HG03139 (cell line): ENCODE measurements around the gene EIF2AK2.

Experiments
- ATAC-seq: cut with Tn5 transposase; IDR thresholded peaks from one replicate; pipeline ENCODE4 v1.9.1; 2021; ENCODE audit not compliant: unreplicated experiment

Gene EIF2AK2

DNA sequence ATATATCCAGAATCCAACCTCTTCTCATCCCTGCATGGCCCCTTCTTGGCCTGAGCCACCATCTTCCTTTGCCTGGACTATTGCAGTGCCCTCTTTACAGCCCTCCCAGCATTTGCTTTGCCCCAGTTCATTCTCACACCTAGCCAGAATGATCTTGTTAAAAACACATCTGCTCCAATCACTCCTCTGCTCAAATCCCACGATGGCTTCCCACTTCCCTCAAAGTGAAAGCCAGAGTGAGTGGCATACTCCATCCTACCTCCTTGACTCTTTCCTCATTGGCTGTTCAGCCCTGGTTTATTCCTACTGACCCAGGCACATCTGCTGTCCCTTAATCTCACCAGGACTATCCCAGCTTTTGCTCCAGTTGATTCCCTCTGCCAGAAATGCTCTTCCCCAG, 17.0 kb upstream of the EIF2AK2 start:
- no peak for ATAC-seq

DNA sequence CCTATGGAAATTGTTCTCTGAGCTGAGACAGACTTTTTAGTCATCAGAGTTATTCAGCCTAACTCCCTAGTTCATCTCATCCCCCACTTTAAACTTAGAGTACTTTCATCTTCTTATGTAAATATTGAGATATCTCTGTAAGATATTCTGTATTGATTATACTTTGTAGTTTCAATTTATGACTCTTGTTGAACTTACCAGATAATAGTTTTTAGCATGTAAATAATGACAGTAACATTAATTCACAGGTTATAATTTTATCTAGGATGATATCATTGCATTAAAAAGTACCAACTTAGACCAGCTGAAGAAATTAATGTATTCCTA, 14.8 kb upstream of the EIF2AK2 start:
- no peak for ATAC-seq

DNA sequence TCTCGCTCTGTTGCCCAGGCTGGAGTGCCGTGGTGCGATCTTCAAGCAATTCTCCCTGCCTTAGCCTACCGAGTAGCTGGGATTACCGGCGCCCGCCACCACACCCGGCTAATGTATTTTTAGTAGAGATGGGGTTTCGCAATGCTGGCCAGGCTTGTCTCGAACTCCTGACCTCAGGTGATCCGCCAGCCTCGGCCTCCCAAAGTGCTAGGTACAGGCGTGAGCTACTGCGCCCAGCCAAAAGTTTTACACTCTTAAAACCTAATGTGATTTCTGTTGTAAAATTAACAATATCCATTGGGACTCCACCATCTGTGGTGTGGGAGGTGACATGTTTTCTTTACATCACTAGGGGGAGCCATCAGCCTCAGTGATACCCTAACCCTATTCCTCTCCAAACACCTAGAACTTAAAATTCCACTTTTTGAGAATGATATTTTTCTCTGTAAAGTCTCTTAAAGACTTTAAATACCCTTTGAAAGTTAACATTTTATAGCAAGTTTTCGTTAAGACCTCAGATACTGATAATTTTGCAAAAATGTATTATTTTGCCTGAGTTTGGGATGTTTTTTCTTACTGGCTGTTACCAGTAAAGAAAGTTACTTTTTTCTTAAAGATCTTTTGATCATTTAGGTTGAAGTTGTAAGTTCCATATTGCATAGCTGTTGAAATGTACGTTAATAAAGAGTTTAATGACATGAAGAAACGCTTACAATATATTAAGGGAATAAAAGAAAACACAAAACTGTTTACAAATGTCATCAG, 11.6 kb upstream of the EIF2AK2 start:
- no peak for ATAC-seq

DNA sequence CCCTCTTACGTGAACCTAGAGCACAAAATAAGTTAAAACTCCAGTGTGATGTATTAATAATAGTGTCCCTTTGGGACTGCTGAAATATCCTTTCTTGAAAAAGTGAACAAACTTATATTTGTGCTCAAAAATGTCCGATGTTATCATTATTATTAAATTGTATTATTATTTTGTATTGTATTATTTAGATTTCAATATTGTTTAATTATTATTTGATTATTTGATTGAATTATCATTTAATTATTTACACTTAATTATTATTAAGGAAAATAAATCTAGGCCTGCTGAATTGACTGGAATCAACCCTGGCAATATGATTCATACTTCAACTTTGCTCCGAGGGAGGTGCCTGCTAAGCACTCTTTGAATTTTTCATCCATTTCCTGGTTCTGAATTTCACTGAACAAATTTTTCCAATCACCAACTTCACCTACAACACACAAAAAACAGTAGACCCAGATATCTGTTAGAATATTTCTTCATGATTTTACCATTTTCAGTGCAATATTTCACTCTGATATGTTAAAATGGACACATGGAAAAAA, 10.9 kb upstream of the EIF2AK2 start:
- no peak for ATAC-seq

DNA sequence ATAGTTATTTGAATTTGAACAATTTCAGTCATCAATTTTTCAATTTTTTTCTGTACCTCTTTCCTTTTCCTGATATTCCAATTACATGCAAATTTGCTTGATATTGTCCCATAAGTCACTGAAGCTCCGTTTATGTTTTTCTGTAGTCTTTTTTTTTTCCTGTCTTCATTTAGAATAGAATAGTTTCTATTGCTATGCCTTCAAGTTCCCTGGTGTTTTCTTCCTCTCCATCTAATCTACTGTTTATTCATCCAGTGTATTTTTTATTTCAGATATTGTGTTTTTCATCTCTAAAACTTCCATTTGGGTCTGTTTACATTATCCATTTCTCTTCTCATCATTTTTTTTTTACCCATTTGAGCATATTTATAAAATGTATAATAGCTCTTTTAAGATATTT, 8.0 kb upstream of the EIF2AK2 start:
- no peak for ATAC-seq

DNA sequence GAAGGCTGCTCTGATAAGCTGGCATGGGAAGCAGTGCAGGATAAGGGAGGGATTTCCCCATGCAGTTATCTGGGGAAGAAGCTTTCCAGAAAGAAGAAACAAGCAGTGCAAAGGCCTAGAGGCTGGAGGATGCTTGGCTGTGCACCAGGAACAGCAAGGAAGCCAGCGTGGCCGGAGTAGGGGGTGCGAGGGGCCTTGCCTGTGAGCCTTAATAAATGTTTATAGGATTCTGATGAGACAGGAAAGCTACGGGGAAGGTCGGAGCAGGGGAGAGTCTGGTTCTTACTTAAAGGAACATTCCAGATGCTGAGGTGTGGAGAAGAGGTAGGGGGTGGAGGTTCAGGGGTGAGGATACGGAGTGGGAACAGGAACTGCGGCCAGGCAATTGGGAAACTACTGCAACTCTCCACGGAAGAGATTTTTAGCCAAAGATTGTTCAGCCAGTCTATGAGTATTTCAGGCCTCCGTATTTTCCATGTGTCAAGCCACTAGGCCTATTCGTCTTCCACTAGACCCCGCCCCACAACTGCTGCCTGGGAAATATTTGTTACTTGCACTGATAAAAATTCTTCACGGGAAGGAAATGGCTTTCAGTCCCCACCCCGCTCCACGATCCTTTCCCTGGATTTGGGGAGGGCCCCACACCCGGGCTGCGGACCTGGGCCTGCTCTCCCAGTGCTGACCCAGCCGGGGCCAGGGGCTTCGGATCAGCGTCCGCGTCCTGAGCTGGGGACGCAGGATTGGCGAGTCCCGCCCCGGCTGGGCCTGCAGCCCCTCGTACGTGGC, 516 bp downstream of the EIF2AK2 start:
- ATAC-seq: no peak

DNA sequence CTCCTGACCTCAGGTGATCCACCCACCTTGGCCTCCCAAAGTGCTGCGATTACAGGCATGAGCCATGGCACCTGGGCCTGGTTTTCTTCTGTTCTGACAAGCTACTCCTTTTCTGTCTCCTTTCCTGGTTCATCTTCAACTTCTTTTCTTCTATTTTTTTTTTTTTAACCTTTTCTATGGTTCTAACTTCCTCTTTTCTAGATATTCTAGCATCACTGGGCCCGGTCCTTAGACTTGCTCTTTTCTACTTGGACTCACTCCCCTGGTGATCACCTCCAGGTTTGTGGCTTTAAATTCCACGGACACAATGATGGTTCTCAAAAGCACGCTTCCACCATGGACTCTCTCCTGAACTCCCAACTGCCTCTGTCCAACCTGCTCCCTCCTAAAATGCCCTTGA, 2.0 kb downstream of the EIF2AK2 start:
- no peak for ATAC-seq

DNA sequence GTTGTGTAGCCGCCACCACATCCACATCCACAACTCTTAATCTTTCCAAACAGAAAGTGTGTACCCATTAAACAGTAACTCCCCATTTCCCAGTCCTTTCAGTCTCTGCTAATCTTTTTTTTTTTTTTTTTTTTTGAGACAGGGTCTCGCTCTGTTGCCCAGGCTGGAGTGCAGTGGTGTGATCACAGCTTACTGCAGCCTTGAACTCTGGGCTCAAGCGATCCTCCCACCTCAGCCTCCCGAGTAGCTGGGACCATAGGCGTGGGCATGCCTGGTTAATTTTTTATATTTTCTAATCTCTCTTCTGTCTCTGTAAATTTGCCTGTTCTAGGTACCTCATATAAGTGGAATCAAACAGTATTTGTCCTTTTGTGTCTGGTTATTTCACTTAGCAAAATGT, 3.6 kb downstream of the EIF2AK2 start:
- no peak for ATAC-seq

DNA sequence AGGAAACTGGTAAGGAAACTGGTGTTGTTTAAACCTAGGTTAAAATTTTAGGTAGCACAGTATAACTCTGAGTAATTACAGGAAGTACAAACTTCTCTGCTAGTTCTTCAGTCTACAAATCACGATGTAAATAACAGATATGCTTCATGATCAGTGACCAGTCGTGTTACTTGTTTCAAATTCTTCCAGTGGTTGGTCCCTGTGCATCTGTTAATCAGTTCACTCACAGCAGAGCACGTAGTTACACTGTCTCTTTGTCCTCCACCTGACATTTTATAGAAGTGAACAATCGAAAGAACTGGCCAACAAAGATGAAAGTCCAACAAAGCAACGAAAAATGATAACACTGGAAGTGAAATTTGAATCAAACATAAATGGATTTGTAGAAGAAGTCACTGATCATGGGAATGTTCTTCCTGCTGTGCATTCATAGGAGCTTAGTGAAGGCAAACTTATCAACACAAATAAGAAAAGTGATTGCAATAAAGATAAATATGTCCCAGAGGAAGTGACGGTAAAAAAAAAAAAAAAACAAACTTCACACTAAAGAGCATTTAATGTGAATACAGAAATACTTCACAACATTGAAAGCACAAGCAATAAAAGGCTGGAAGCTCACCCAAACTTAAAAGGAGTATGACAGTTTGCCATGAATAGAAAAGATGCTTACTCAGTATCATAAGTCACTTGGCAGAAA, 7.0 kb downstream of the EIF2AK2 start:
- ATAC-seq: no peak

DNA sequence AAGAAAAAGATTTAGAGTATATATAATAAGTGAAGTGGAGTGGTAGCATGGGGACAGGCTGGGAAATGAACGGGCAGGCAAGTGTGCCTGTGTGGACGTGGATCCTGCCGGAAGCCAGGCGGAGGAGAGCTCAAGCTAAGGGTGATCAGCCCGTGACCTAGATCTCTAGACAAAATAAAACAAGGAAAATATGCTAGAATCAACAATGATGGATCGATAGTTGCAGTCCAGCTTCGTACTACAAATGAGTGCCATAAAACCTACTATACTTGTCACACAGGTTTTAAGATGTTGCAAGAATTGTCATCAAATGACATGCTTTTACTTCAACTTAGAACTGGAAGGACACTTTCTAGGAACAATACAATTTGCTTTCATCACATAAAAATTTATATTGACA, 8.5 kb downstream of the EIF2AK2 start:
- ATAC-seq: no peak

DNA sequence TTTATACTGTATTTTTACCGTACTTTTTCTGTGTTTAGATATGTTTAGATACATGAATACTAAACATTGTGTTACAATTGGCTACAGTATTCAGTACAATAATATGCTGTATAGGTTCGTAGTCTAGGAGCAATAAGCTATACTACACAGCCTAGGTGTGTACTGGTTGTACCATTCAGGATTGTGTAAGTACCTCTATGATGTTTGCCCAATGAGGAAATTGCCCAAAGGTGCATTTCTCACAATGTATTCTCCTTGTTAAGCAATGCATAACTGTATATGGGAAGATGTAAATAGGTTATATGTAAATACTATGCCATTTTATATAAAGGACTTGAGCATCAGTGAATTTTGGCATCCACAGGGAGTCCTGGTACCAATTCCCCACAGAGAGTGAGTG, 10.7 kb downstream of the EIF2AK2 start:
- ATAC-seq: no peak

DNA sequence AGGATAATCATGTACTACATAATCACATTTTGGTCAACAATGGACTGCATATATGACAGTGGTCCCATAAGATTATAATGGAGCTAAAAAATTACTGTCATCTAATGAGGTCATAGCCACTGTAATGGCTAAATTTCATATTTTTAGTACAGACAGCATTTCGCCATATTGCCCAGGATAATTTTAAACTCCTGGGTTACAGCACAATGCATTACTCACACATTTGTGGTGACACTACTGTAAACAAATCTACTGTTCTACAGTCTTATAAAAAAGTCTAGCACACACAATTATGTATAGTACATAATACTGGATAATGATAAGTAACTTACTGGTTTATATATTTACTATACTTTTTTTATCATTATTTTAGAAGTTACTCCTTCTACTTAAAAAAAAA, 12.8 kb downstream of the EIF2AK2 start:
- no peak for ATAC-seq

DNA sequence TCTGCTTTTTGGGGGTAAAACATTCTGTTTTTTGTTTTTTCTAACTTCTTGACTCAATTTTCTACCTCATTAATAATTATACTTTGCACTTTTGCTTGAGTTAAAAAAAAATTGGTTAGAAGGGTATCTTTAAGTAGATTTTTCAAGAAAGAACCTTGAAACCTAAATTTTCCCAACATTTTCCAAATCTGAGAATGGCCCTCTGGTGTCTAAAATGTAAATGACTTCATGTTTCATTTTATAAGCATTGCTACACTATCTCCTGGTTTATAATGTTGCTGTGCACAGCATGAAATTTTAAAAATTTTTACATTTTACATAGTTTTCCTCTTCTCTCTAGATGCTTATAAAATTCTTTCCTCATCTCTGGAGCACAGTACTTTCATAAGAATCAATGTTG, 14.2 kb downstream of the EIF2AK2 start:
- no peak for ATAC-seq

DNA sequence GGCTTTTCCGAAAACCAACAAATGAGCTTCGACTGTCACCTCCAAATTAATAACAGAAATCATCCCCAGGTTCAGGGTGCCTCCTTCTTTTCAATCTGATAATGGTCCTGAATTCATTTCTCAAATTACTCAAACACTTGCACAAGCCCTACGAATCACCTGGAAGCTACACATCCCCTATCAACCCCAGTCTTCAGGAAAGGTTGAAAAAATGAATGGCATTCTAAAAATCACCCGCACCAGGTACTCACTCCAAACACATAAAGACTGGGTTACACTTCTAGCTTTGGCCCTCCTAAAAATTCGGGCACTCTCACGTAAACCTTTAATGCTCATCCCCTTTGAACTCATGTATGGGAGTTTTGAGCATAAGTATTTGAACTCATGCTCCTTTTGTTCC, 23.9 kb downstream of the EIF2AK2 start:
- no peak for ATAC-seq

DNA sequence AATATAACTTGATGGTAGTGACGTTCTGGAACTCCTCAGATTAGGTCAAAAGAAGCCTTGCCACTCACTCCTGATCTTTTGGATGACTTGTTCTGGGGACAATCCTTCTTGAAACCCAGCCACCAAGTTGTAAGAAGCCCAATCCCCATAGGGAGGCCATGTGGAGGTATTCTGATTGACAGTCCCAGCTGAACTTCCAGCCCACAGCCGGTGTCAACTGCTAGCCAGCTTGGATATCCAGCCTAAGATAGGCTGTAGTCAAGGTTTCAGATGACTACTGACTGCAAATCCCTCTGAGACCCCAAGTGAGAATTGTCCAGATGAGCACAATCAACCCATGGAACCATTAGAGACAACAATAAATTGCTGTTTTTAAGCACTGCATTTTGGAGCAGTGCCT, 31.4 kb downstream of the EIF2AK2 start:
- no peak for ATAC-seq

DNA sequence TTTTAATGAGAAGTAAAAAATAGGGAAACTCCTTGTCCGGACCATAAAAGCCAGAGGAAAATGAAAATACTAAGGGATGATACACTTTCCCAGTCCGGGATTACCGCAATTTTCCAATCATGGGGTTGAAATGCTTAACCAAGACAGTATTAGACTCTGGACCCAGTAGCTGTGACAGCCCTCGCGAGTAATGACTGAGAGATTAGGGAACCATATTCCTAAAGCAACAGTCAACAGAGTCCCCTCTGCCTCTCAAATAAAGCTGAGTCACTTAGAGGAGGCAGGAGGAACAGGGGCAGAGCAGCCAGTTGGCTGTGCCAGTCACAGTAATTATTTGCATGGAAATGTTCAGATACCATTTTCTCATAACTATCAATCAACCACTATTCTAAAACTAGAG, 37.6 kb downstream of the EIF2AK2 start:
- ATAC-seq: no peak

DNA sequence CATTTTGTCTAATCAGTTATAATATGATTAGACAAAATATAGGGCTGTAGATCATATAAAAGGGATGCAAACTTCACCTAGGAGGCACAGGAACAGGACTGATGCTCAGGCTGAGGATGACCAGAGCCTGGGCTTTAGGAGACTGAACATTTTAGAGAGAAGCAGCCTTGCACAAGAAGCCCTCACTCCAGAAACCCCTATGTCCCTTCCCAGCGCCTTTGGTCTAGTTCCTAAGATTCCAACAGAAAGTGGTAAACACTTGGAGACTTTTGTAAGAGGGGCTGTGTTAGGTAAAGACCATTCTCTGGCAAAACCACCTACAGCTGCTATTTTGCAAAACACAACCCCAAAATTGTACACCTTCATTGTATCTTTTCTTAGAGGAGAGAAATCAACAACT, 39.2 kb downstream of the EIF2AK2 start:
- ATAC-seq: no peak

DNA sequence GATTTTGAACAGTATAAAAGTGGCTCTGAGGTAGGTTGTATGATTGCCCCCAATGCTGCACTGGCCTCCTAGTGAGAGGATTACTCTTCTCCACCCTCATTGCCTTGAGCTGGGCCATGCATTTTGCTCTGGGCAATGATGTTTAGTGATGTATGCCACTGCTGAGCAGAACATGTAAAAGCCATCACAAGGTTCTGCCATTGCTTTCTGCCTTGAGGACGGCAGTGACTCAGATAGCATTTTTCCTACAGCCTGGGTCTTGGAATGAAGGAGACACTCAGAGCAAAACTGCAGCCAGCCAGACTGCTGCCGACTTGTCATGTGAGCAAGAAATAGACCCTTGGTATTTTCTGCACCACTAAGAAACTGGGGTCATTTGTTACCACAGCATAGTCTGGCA, 44.8 kb downstream of the EIF2AK2 start:
- ATAC-seq: no peak

DNA sequence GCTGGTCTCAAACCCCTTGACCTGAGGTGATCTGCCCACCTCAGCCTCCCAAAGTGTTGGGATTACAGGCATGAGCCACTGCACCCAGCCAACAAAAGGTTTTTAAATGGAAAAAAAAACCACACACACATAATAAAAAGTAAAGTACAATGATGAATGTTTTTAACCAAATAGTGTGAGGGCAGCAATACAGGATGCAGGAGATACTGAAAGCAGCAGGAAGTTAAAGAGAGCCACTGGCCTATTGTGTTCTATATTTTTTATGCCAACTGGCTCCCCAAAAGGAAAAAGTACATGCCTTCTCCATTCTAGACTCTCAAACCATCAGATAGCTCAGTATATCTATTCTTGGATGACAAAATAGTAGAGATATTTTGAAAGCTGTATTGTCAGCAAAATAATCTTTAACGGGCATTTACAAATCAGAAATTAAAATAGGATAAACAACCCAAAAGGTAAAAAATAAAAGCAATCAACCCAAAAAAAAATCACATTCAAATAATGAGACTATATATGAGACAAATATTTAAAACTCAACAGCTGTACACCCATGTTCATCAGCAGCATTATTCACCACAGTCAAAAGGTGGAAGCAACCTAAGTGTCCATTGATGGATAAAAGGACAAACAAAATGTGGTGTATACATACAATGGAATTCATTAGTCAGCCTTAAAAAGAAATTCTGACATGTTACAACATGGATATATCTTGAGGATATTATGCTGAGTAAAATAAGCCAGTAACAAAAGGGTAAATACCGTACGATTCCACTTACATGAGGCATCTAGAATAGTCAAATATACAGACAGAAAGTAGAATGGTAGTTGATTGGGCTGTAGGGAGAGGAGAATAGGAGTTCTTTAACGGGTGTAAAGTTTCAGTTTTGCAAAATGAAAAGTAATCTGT, 46.2 kb downstream of the EIF2AK2 start:
- ATAC-seq: no peak

DNA sequence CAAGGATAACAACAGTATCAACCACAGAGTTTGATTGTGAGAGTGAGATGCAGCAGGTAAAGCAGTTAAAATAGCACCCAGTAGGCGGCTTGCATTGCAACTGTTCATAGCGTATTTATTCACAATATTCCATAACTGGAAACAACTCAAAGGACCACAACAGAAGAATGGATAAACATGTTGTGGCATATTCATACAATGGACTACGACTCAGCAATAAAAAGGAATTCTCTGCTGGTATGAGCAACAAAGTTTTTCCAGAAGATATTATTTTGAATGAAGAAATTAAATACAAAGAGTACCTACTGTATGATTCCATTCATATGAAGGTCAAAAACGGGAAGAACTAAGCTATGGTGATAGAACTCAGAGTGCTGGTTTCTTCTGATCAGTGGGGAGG, 47.3 kb downstream of the EIF2AK2 start:
- no peak for ATAC-seq

DNA sequence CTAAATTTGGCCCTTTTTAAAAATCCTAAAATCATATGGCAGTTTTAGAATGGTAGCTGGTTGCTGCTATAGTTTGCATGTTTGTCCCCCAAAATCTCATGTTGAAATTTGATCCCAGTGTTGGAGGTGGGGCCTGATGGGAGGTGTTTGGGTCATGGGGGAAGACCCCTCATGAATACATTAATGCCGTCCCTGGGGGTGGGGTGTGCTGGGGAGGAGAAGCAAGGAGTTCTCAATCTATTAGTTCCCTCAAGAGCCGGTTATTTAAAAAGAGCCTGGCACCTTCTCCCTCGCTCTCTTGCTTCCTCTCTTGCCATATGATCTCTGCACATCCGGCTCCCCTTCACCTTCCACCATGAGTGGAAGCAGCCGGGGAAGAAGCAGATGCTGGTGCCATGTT, 51.6 kb downstream of the EIF2AK2 start:
- no peak for ATAC-seq
